ENCODE measurements around the gene KRTAP5-3. TPM values are rescaled to one million over a fixed set of nuclear protein-coding genes. Genes with fewer than 3 reads are reported as not detected.

Gene KRTAP5-3
- total RNA-seq, 1 donor from 2014 or later = not detected

DNA sequence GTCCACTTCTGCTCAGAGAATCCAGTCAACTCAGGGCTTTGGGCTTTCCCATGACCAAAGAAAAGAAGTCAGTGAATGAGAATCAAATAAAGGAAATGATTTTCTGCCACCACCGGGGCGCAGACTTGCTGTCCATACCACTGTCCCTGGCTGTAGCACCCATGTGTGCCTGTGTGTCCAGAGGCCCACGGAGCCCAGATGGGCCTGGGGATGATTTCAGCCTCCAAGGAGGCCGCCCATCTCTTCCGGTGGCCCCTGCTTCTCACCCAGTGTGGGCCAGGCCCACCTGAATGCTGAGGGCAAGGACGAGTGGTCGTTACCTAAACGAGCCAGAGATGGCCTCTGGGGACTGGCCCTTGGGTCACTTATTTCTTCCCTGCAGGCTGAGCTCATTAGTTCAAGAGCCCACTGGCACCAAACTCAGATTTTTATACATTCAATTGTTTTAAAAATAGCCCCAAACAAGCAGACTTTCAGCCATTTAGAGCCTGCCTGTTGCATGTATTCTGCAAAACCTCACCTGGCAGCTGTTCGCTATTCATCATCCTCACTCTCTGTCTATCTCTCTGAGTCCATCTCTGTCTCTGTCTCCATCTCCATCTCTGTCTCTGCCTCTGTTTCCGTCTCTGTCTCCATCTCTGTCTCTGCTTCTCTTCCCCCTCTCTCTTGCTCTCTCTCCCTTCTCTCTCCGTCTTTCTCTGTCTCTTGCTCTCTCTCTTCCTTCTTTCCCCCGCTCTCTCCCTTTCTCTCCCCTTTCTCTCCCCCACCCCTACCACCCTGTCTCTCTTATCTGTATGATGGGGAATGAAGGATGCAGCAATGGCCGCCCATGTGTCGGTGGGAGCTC, 45.5 kb upstream of the KRTAP5-3 start:
- Histone ChIP-seq H3K27me3 (ENCODE audit: control insufficient read depth, insufficient read depth, low read length) (no peaks in the 10 kb centered on the region), H3K4me3 (ENCODE audit: low read depth, low read length) (no peak overlapping the region), H3K36me3 (ENCODE audit: control insufficient read depth, insufficient read depth, low read length) (no peaks in the 10 kb centered on the region)
- no peak for FAIRE-seq
- DNase-seq (ENCODE audit: low read depth) = no peak
- TF ChIP-seq, protein P1, sequence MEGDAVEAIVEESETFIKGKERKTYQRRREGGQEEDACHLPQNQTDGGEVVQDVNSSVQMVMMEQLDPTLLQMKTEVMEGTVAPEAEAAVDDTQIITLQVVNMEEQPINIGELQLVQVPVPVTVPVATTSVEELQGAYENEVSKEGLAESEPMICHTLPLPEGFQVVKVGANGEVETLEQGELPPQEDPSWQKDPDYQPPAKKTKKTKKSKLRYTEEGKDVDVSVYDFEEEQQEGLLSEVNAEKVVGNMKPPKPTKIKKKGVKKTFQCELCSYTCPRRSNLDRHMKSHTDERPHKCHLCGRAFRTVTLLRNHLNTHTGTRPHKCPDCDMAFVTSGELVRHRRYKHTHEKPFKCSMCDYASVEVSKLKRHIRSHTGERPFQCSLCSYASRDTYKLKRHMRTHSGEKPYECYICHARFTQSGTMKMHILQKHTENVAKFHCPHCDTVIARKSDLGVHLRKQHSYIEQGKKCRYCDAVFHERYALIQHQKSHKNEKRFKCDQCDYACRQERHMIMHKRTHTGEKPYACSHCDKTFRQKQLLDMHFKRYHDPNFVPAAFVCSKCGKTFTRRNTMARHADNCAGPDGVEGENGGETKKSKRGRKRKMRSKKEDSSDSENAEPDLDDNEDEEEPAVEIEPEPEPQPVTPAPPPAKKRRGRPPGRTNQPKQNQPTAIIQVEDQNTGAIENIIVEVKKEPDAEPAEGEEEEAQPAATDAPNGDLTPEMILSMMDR (IDR thresholded peaks at IDR 0.05; ENCODE audit: insufficient read depth, low read length, severe bottlenecking) = no peak

DNA sequence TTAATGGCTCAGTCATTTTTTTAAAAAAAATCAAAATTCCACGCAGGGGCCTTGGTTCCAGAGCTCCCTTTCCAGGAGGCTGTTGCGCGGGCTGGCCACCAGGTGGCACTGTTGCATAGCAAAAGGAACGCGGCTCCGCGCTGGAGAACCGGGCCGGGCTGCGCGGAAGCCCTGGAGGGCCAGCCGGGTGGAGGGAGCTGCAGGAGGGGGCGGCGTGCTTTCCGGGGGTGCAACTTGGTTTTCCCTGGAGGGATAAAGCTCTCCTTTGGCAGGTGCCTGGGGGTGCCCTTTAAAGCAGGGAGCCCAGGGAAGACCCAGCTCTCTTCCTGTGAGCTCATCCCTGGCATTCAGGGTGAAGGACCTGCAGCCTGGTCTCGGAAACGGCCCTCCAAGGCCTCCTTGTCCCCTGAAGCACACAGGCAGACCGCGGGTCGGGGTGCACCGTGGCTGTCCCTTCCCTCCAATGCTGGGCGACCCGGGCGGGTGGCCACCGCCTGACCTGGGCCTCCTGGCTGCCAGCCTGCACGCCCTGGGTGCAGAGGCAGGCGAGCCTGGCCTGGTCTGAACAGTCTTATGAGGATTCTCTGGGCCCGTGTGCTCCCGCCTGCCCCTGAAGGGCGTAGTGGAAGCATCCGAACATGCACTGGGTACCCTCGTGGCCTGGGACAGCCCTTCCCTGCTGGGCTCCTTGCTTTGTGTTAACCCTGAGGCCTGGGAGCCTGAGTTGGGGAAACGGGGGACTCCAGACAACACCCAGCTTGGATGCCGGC, 44.7 kb upstream of the KRTAP5-3 start:
- no peaks in the 10 kb centered on the region for H3K36me3 ChIP-seq (ENCODE audit: control insufficient read depth, insufficient read depth, low read length)
- H3K4me3 ChIP-seq (ENCODE audit: low read depth, low read length) = no peak overlapping the region
- no peak for FAIRE-seq
- no peaks in the 10 kb centered on the region for H3K27me3 ChIP-seq (ENCODE audit: control insufficient read depth, insufficient read depth, low read length)
- TF ChIP-seq, protein P1 (IDR thresholded peaks at IDR 0.05; ENCODE audit: insufficient read depth, low read length, severe bottlenecking) = peak; percentile 94
- no peak for DNase-seq (ENCODE audit: low read depth)

DNA sequence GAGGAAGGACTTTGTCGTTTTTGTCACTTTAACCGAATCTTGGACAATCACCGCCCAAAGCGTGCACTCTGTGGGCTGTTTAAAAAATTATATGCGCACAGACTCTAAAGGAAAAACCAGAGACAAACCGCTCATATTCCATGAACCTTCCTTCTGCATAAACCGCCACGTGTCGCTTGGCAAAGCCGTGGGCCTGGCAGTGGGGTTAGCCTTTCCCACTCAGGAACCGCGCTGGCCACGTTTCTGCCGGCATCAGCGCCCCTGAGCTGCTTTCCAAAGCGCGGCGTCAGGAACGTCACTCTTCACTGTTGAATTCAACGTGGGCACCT, 44.1 kb upstream of the KRTAP5-3 start:
- Histone ChIP-seq H3K27me3 (ENCODE audit: control insufficient read depth, insufficient read depth, low read length) (no peaks in the 10 kb centered on the region), H3K36me3 (ENCODE audit: control insufficient read depth, insufficient read depth, low read length) (no peaks in the 10 kb centered on the region), H3K4me3 (ENCODE audit: low read depth, low read length) (no peak overlapping the region)
- FAIRE-seq (no peak), DNase-seq (ENCODE audit: low read depth) (no peak)
- TF ChIP-seq, protein P1 (IDR thresholded peaks at IDR 0.05; ENCODE audit: insufficient read depth, low read length, severe bottlenecking) = no peak

DNA sequence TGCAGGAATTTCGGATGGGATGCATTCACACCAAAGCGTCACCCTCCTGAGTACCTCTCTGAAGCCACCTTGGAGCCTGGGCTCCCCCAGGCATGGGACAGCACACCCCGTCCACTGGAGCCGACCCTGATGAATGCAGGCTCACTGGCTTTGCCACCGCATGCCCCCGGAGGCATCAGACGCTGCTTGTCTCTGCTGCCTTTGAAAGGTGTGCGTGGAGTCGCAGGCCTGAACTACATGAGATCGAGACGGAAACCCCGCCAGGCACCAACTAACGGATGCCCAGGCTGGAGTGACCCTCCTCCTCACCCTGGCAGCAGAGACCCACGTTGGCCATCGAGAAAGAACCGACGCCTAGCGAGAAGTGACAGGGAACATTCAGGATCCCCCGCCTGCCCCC, 43.8 kb upstream of the KRTAP5-3 start:
- DNase-seq (ENCODE audit: low read depth) (no peak), FAIRE-seq (no peak)
- H3K4me3 ChIP-seq (ENCODE audit: low read depth, low read length) = no peak overlapping the region
- no peaks in the 10 kb centered on the region for H3K27me3 ChIP-seq (ENCODE audit: control insufficient read depth, insufficient read depth, low read length)
- H3K36me3 ChIP-seq (ENCODE audit: control insufficient read depth, insufficient read depth, low read length) = no peaks in the 10 kb centered on the region
- TF ChIP-seq, protein P1 (IDR thresholded peaks at IDR 0.05; ENCODE audit: insufficient read depth, low read length, severe bottlenecking) = no peak

DNA sequence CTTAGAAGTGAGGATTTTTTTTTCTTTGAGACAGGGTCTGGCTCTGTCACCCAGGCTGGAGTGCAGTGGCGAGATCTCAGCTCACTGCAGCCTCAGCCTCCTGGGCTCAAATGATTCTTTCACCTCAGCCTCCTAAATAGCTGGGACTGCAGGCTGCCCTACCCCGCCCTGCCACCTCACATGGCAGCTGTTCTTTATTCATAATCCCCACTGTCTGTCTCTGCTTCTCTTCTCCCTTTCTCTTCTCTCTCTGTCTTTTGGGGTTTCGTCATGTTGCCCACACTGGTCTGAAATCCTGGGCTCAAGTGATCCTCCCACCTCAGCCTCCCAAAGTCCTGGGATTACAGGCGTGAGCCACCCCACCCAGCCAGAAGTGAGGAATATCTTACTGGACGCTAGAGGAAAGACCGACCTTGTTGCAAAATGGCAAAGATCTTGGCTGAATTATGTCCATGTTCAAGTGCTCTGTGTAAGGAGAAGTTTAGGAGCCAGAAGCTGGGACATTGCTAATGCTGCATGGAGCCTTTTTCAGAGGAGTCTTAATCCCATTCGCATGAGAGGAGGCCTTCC, 43.2 kb upstream of the KRTAP5-3 start:
- no peak for DNase-seq (ENCODE audit: low read depth)

More for the DNA sequence above, 43.2 kb upstream of the KRTAP5-3 start:
- FAIRE-seq = peak; percentile 36
- Histone ChIP-seq H3K4me3 (ENCODE audit: low read depth, low read length) (no peak overlapping the region), H3K27me3 (ENCODE audit: control insufficient read depth, insufficient read depth, low read length) (no peaks in the 10 kb centered on the region), H3K36me3 (ENCODE audit: control insufficient read depth, insufficient read depth, low read length) (no peaks in the 10 kb centered on the region)
- TF ChIP-seq, protein P1 (IDR thresholded peaks at IDR 0.05; ENCODE audit: insufficient read depth, low read length, severe bottlenecking) = no peak

Measured in bronchial epithelial cell (primary cell).